ENCODE data around the gene DYNC2I2.

DNA sequence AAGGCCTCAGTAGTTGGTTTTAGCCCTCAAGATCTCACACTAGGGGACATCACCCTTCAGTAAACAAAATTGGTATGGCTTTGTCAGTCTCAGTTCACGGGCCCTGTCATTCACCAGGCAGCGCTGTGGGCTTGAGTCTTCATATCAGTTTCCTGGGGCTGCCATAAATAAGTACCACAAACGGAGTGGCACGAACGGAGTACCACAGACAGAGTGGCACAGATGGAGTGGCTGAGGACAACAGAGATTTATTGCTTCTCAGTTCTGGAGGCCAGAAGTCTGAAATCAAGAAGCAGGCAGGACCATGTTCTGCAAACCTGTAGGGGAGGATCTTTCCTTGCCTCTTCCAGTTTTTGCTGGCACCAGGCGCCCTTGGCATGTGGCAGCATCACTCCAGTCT is 37.5 kb downstream of the DYNC2I2 start:
- TF ChIP-seq, protein P1, sequence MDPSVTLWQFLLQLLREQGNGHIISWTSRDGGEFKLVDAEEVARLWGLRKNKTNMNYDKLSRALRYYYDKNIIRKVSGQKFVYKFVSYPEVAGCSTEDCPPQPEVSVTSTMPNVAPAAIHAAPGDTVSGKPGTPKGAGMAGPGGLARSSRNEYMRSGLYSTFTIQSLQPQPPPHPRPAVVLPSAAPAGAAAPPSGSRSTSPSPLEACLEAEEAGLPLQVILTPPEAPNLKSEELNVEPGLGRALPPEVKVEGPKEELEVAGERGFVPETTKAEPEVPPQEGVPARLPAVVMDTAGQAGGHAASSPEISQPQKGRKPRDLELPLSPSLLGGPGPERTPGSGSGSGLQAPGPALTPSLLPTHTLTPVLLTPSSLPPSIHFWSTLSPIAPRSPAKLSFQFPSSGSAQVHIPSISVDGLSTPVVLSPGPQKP (IDR thresholded peaks at IDR 0.05; ENCODE audit: low read depth, low read length), result no peak
- TF ChIP-seq TAF1 (IDR thresholded peaks at IDR 0.05; ENCODE audit: borderline replicate concordance, low read depth, low read length), result no peak
- no peak for TF ChIP-seq GATAD2B (conservative IDR thresholded peaks at IDR 0.05; ENCODE audit: low read depth)
- no peak for TF ChIP-seq RAD21 (IDR thresholded peaks at IDR 0.05; ENCODE audit: insufficient read depth, low read depth, low read length)
- no peak for TF ChIP-seq HCFC1 (IDR thresholded peaks at IDR 0.05; ENCODE audit: low read length)
- TF ChIP-seq EZH2 (IDR thresholded peaks at IDR 0.05; ENCODE audit: borderline replicate concordance, control insufficient read depth, low read depth, low read length), result no peak
- TF ChIP-seq BACH1 (IDR thresholded peaks at IDR 0.05; ENCODE audit: borderline replicate concordance), result no peak
- TF ChIP-seq FOXM1 (IDR thresholded peaks at IDR 0.05; ENCODE audit: low read depth, low read length), result no peak
- TF ChIP-seq, protein P2, sequence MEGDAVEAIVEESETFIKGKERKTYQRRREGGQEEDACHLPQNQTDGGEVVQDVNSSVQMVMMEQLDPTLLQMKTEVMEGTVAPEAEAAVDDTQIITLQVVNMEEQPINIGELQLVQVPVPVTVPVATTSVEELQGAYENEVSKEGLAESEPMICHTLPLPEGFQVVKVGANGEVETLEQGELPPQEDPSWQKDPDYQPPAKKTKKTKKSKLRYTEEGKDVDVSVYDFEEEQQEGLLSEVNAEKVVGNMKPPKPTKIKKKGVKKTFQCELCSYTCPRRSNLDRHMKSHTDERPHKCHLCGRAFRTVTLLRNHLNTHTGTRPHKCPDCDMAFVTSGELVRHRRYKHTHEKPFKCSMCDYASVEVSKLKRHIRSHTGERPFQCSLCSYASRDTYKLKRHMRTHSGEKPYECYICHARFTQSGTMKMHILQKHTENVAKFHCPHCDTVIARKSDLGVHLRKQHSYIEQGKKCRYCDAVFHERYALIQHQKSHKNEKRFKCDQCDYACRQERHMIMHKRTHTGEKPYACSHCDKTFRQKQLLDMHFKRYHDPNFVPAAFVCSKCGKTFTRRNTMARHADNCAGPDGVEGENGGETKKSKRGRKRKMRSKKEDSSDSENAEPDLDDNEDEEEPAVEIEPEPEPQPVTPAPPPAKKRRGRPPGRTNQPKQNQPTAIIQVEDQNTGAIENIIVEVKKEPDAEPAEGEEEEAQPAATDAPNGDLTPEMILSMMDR (IDR thresholded peaks at IDR 0.05 in 2 of 3, conservative IDR thresholded peaks at IDR 0.05 in 1 of 3; ENCODE audit: control insufficient read depth in 2 of 3, extremely low read depth in 1 of 3, insufficient read depth in 1 of 3, low read depth in 3 of 3, low read length in 3 of 3), result no peak
- no peak for TF ChIP-seq SRF (IDR thresholded peaks at IDR 0.05; ENCODE audit: low read depth in 2 of 2, low read length in 2 of 2)
- TF ChIP-seq CEBPB (IDR thresholded peaks at IDR 0.05; ENCODE audit: borderline replicate concordance in 1 of 2, low read depth in 2 of 2, low read length in 2 of 2), result no peak

All from GM12878 (cell line).